PC-3 (cell line): ENCODE data around the gene HMCN1. TPM values are rescaled to one million over a fixed set of nuclear protein-coding genes. Genes with fewer than 3 reads are reported as not detected.
A peak's percentile ranks its signal among the peaks of the same experiment; 100 is the strongest.

Source experiments
- ATAC-seq: fragments of 200-7000 bp; cut with Tn5 transposase; 2 replicates; pipeline ENCODE4 v1.9.1; 2020; ENCODE audit warnings: mild to moderate bottlenecking, moderate library complexity
- BruUV-seq: library from RNA; stranded (reverse); fragments of 400-500 nt; replicated peaks from 2 replicates; lab custom pipeline; 2021; lab: Mats Ljungman, UMichigan
- CTCF ChIA-PET: fragments of 300-600 bp; sonication (Branson Sonifier 250); formaldehyde crosslinking; loops from one replicate; lab custom pipeline; 2022; ENCODE audit warnings: antibody characterized with exemption; lab: Charles Lee
- POLR2A ChIA-PET: fragments of 300-600 bp; sonication (Branson Sonifier 250); formaldehyde crosslinking; loops from one replicate; lab custom pipeline; 2022; ENCODE audit warnings: antibody characterized with exemption; ENCODE audit not compliant: unreplicated experiment; lab: Charles Lee
- DNase-seq: peaks from one replicate; pipeline ENCODE4 v3.0.0-alpha.2; 2015
- H2AFZ ChIP-seq: fragments of 300-600 bp; sonication (generic); 2 replicates; pipeline ENCODE4 v1.6.0; 2016; ENCODE audit warnings: antibody characterized with exemption, low read length
- H3F3A ChIP-seq: fragments of 300-600 bp; sonication (generic); one replicate; pipeline ENCODE4 v1.6.0; 2017; ENCODE audit warnings: antibody characterized with exemption, low read length, control low read depth, mild to moderate bottlenecking; ENCODE audit not compliant: unreplicated experiment
- H3K27ac ChIP-seq: fragments of 300-600 bp; sonication (generic); 2 replicates; pipeline ENCODE4 v1.5.1; 2016; ENCODE audit warnings: mild to moderate bottlenecking, low read length
- H3K27me3 ChIP-seq: fragments of 300-600 bp; sonication (generic); 2 replicates; pipeline ENCODE4 v1.6.1; 2016; ENCODE audit warnings: low read length, mixed read lengths
- H3K36me3 ChIP-seq: fragments of 300-600 bp; sonication (generic); 2 replicates; pipeline ENCODE4 v1.6.1; 2016; ENCODE audit warnings: low read depth, mixed run types, low read length, mixed read lengths
- H3K4me1 ChIP-seq: fragments of 300-600 bp; sonication (generic); 2 replicates; pipeline ENCODE4 v1.5.1; 2016; ENCODE audit warnings: low read length; ENCODE audit not compliant: insufficient read depth
- H3K4me2 ChIP-seq: fragments of 300-600 bp; sonication (generic); 2 replicates; pipeline ENCODE4 v1.6.0; 2016; ENCODE audit warnings: low read length
- H3K4me3 ChIP-seq: fragments of 300-600 bp; sonication (generic); 2 replicates; pipeline ENCODE4 v1.5.1; 2016; ENCODE audit warnings: mild to moderate bottlenecking, low read length, mixed read lengths
- H3K79me2 ChIP-seq: fragments of 300-600 bp; sonication (generic); 2 replicates; pipeline ENCODE4 v1.6.1; 2017; ENCODE audit warnings: low read length, mixed read lengths
- H3K9ac ChIP-seq: fragments of 300-600 bp; sonication (generic); 2 replicates; pipeline ENCODE4 v1.6.0; 2016; ENCODE audit warnings: mild to moderate bottlenecking, low read length
- H3K9me2 ChIP-seq: fragments of 300-600 bp; sonication (generic); replicated peaks from 2 replicates; pipeline ENCODE4 v1.6.1; 2016; ENCODE audit warnings: mixed run types, low read length, mixed read lengths
- H3K9me3 ChIP-seq: fragments of 300-600 bp; sonication (generic); 2 replicates; pipeline ENCODE4 v1.6.1; 2016; ENCODE audit warnings: low read length, mixed read lengths
- H4K20me1 ChIP-seq: fragments of 300-600 bp; sonication (generic); 2 replicates; pipeline ENCODE4 v1.6.1; 2016; ENCODE audit warnings: low read length, mixed read lengths
- CTCF ChIP-seq: fragments of 300-600 bp; sonication (generic); conservative IDR thresholded peaks from 2 replicates; pipeline ENCODE4 v1.5.1; 2017; ENCODE audit warnings: antibody characterized with exemption, low read depth, mild to moderate bottlenecking, low read length
- EZH2 ChIP-seq: fragments of 300-600 bp; sonication (generic); IDR thresholded peaks from one replicate; pipeline ENCODE4 v1.6.1; 2017; ENCODE audit warnings: antibody characterized with exemption, mild to moderate bottlenecking, low read length; ENCODE audit not compliant: unreplicated experiment
- EZH2phosphoT487 ChIP-seq: fragments of 300-600 bp; sonication (generic); IDR thresholded peaks from 2 replicates; pipeline ENCODE4 v1.6.1; 2018; ENCODE audit warnings: mild to moderate bottlenecking, antibody characterized with exemption, low read length, borderline replicate concordance
- intact Hi-C: fragments of 100-400 bp; cut with micrococcal nuclease; formaldehyde crosslinking; loops from 2 replicates; pipeline ENCODE4 v1.9.0; 2023
- total RNA-seq: library from RNA; depleted of rRNA; stranded (reverse); fragments of >200 nt; gene quantifications from 2 replicates; pipeline ENCODE4 v1.2.3, GENCODE V29; 2014

Gene HMCN1
- total RNA-seq, 1 experiment from 2014 or later: 0.66 TPM

GRCh38 chr1:186094172-186094571 lies 360.0 kb downstream of the HMCN1 start:
- Histone ChIP-seq H4K20me1 (no peaks in the 10 kb centered on the region), H3K9me3 (no peaks in the 10 kb centered on the region), H3K79me2 (no peaks in the 10 kb centered on the region), H3K4me3 (no peak overlapping the region), H3K36me3 (no peaks in the 10 kb centered on the region), H3K27ac (no peak overlapping the region), H3K9me2 (no peaks in the 10 kb centered on the region), H3K4me2 (no peak overlapping the region), H2AFZ (no peak overlapping the region), H3K9ac (no peak overlapping the region), H3K27me3 (no peaks in the 10 kb centered on the region), H3F3A (no peaks in the 10 kb centered on the region), H3K4me1 (peaks cover 14% of the 10 kb centered on the region)
- DNase-seq (peak; percentile 23), ATAC-seq (no peak)
- BruUV-seq: no TSS peak
- no peak for TF ChIP-seq EZH2
- no peak for TF ChIP-seq EZH2phosphoT487
- TF ChIP-seq CTCF: no peak
- intact Hi-C loops: no loop called here
- POLR2A ChIA-PET: no interaction called here
- CTCF ChIA-PET: no interaction called here

- Histone ChIP-seq H3K4me1 (0 out of 2 replicates have a peak, but pooled peaks cover under 1% of the 10 kb centered on the region), H3F3A (no peaks in the 10 kb centered on the region), H3K79me2 (no peaks in the 10 kb centered on the region), H3K9me2 (no peaks in the 10 kb centered on the region), H2AFZ (no peak overlapping the region), H4K20me1 (no peaks in the 10 kb centered on the region), H3K36me3 (no peaks in the 10 kb centered on the region), H3K27me3 (no peaks in the 10 kb centered on the region), H3K9me3 (no peaks in the 10 kb centered on the region), H3K27ac (no peak overlapping the region), H3K9ac (no peak overlapping the region), H3K4me3 (no peak overlapping the region), H3K4me2 (no peak overlapping the region)
- ChIA-PET POLR2A (no interaction called here), CTCF (no interaction called here)
- ATAC-seq: no peak
- TF ChIP-seq EZH2phosphoT487 (no peak), CTCF (no peak), EZH2 (no peak)
- intact Hi-C loops: no loop called here
- no TSS peak for BruUV-seq
- no peak for DNase-seq
These were observed 365.3 kb downstream of the HMCN1 start for GRCh38 chr1:186099336-186100104.

GRCh38 chr1:186102107-186102506 lies 367.9 kb downstream of the HMCN1 start:
- H3K9me3 ChIP-seq: no peaks in the 10 kb centered on the region
- no peak for ATAC-seq
- H3K27me3 ChIP-seq: no peaks in the 10 kb centered on the region
- H3K36me3 ChIP-seq: no peaks in the 10 kb centered on the region
- no peak overlapping the region for H3K27ac ChIP-seq
- TF ChIP-seq EZH2: no peak
- no peak for TF ChIP-seq EZH2phosphoT487
- no peak for TF ChIP-seq CTCF
- no peak overlapping the region for H3K9ac ChIP-seq
- H3K4me2 ChIP-seq: no peak overlapping the region
- no peaks in the 10 kb centered on the region for H4K20me1 ChIP-seq
- intact Hi-C loops: no loop called here
- no TSS peak for BruUV-seq
- H3K4me3 ChIP-seq: no peak overlapping the region
- H2AFZ ChIP-seq: no peak overlapping the region
- DNase-seq: no peak
- no peaks in the 10 kb centered on the region for H3F3A ChIP-seq
- no peaks in the 10 kb centered on the region for H3K79me2 ChIP-seq
- POLR2A ChIA-PET: no interaction called here
- H3K4me1 ChIP-seq: no peaks in the 10 kb centered on the region
- CTCF ChIA-PET: no interaction called here
- no peaks in the 10 kb centered on the region for H3K9me2 ChIP-seq
